GM23338 (cell line): ENCODE measurements around the gene KRT8. TPM values are rescaled to one million over a fixed set of nuclear protein-coding genes. Genes with fewer than 3 reads are reported as not detected.
"Not testable (repeated sequence)": the region's sequence is repeated elsewhere in the genome, so short reads cannot be mapped to it uniquely, and the experiment has no call there.

ENCODE experiments used
- ATAC-seq: fragments of 200-7000 bp; cut with Tn5 transposase; 3 replicates; pipeline ENCODE4 v1.9.1; 2020
- DNase-seq: peaks from one replicate; pipeline ENCODE4 v3.0.0-alpha.2; 2015; ENCODE audit warnings: low spot score
- H2AFZ ChIP-seq: fragments of 200-600 bp; sonication (generic); 2 replicates; pipeline ENCODE4 v1.8.0; 2016; ENCODE audit warnings: antibody characterized with exemption, mild to moderate bottlenecking, moderate library complexity
- H3F3A ChIP-seq: fragments of 200-600 bp; sonication (generic); replicated peaks from 2 replicates; pipeline ENCODE4 v1.8.0; 2017; ENCODE audit warnings: antibody characterized with exemption, mixed run types, low read depth
- H3K27ac ChIP-seq: fragments of 200-600 bp; sonication (generic); 2 replicates; pipeline ENCODE4 v1.6.1; 2016; ENCODE audit warnings: low read depth
- H3K27me3 ChIP-seq: fragments of 200-600 bp; sonication (generic); 2 replicates; pipeline ENCODE4 v1.8.0; 2016; ENCODE audit warnings: mild to moderate bottlenecking, mixed run types, moderate library complexity; ENCODE audit not compliant: insufficient read depth
- H3K36me3 ChIP-seq: fragments of 200-600 bp; sonication (generic); 2 replicates; pipeline ENCODE4 v1.8.0; 2016; ENCODE audit warnings: mild to moderate bottlenecking; ENCODE audit not compliant: insufficient read depth
- H3K4me1 ChIP-seq: fragments of 200-600 bp; sonication (generic); 2 replicates; pipeline ENCODE4 v1.8.0; 2016; ENCODE audit warnings: mild to moderate bottlenecking, moderate library complexity; ENCODE audit not compliant: insufficient read depth
- H3K4me2 ChIP-seq: fragments of 200-600 bp; sonication (generic); 2 replicates; pipeline ENCODE4 v1.7.1; 2017; ENCODE audit warnings: mixed run types
- H3K4me3 ChIP-seq: fragments of 200-600 bp; sonication (generic); 2 replicates; pipeline ENCODE4 v1.6.1; 2016; ENCODE audit warnings: mixed run types
- H3K79me2 ChIP-seq: fragments of 200-600 bp; sonication (generic); replicated peaks from 2 replicates; pipeline ENCODE4 v1.8.0; 2017; ENCODE audit warnings: mild to moderate bottlenecking; ENCODE audit not compliant: insufficient read depth
- H3K9me2 ChIP-seq: fragments of 200-600 bp; sonication (generic); 2 replicates; pipeline ENCODE4 v1.8.0; 2017; ENCODE audit not compliant: insufficient read depth
- H4K20me1 ChIP-seq: fragments of 200-600 bp; sonication (generic); replicated peaks from 2 replicates; pipeline ENCODE4 v1.8.0; 2017; ENCODE audit warnings: mild to moderate bottlenecking; ENCODE audit not compliant: insufficient read depth
- H3K27ac Mint-ChIP-seq: 2 replicates; pipeline ENCODE4 v1.8.0; 2020; ENCODE audit warnings: inconsistent platforms, mild to moderate bottlenecking, moderate library complexity, mixed read lengths
- H3K27me3 Mint-ChIP-seq: 3 replicates; pipeline ENCODE4 v1.8.0; 2022; ENCODE audit warnings: low read depth, mild to moderate bottlenecking, moderate library complexity, mixed read lengths, inconsistent platforms; ENCODE audit not compliant: insufficient read depth, poor library complexity
- H3K36me3 Mint-ChIP-seq: 3 replicates; pipeline ENCODE4 v1.8.0; 2021; ENCODE audit warnings: low read depth, mild to moderate bottlenecking, inconsistent platforms, moderate library complexity, mixed read lengths
- H3K4me1 Mint-ChIP-seq: 3 replicates; pipeline ENCODE4 v1.8.0; 2020; ENCODE audit warnings: mild to moderate bottlenecking, inconsistent platforms, mixed read lengths
- H3K4me3 Mint-ChIP-seq: 3 replicates; pipeline ENCODE4 v1.8.0; 2021; ENCODE audit warnings: moderate library complexity, mild to moderate bottlenecking, inconsistent platforms, mixed read lengths
- H3K9me3 Mint-ChIP-seq: 3 replicates; pipeline ENCODE4 v1.8.0; 2020; ENCODE audit warnings: moderate library complexity, mild to moderate bottlenecking, inconsistent platforms, mixed read lengths
- CREB1 ChIP-seq: fragments of 250-450 bp; sonication (Bioruptor Pico); IDR thresholded peaks from 2 replicates; pipeline ENCODE4 v1.5.0; 2020; ENCODE audit warnings: low read depth, mild to moderate bottlenecking, moderate library complexity
- CTCF ChIP-seq, 2 experiments: fragments of 200-600 bp in 1 of 2; sonication (generic) in 1 of 2; conservative IDR thresholded peaks; 2 replicates each; pipeline versions ENCODE4 v1.5.1 to v1.6.1; 2016 to 2017; ENCODE audit warnings: antibody characterized with exemption in 2 of 2, low read depth in 2 of 2, mild to moderate bottlenecking in 2 of 2, moderate library complexity in 1 of 2
- EZH2phosphoT487 ChIP-seq: fragments of 200-600 bp; sonication (generic); IDR thresholded peaks from one replicate; pipeline ENCODE4 v1.8.1; 2018; ENCODE audit warnings: antibody characterized with exemption; ENCODE audit not compliant: unreplicated experiment
- JUNB ChIP-seq: IDR thresholded peaks from one replicate; pipeline ENCODE4 v1.6.1; 2016; ENCODE audit warnings: antibody characterized with exemption; ENCODE audit not compliant: unreplicated experiment
- NANOG ChIP-seq: IDR thresholded peaks from 2 replicates; pipeline ENCODE4 v1.6.1; 2016; ENCODE audit warnings: antibody characterized with exemption, borderline replicate concordance
- POLR2AphosphoS5 ChIP-seq: IDR thresholded peaks from 2 replicates; pipeline ENCODE4 v1.6.1; 2016; ENCODE audit warnings: antibody characterized with exemption, low read depth
- REST ChIP-seq: IDR thresholded peaks from one replicate; pipeline ENCODE4 v1.6.1; 2018; ENCODE audit warnings: antibody characterized with exemption; ENCODE audit not compliant: unreplicated experiment
- STAT1 ChIP-seq: IDR thresholded peaks from one replicate; pipeline ENCODE4 v1.6.1; 2016; ENCODE audit warnings: antibody characterized with exemption; ENCODE audit not compliant: unreplicated experiment
- ZNF114 ChIP-seq: fragments of 250-450 bp; sonication (Bioruptor Pico); IDR thresholded peaks from 2 replicates; pipeline ENCODE4 v1.5.0; 2020; ENCODE audit warnings: mild to moderate bottlenecking, moderate library complexity
- ZNF331 ChIP-seq: fragments of 250-450 bp; sonication (Bioruptor Pico); IDR thresholded peaks from 2 replicates; pipeline ENCODE4 v1.5.0; 2020; ENCODE audit warnings: low read depth, mild to moderate bottlenecking, moderate library complexity
- polyA plus RNA-seq: library from polyadenylated mRNA; unstranded; fragments of >200 nt; fragmentation: Nextera tagmentation; extraction: Ambion mirVana; gene quantifications from 2 replicates; pipeline ENCODE4 v1.2.1, GENCODE V29; 2016
- total RNA-seq: library from RNA; depleted of rRNA; stranded (reverse); fragments of >200 nt; shearing (Covaris generic); gene quantifications from 2 replicates; pipeline ENCODE4 v1.2.3, GENCODE V29; 2014
- TF ChIP-seq, protein P1 (sequence below): IDR thresholded peaks from 2 replicates; pipeline ENCODE4 v1.6.1; 2016; ENCODE audit warnings: antibody characterized with exemption

KRT8 gene
- total and polyA plus RNA-seq, 2 experiments from 2014 or later: 250 to 322 TPM

DNA sequence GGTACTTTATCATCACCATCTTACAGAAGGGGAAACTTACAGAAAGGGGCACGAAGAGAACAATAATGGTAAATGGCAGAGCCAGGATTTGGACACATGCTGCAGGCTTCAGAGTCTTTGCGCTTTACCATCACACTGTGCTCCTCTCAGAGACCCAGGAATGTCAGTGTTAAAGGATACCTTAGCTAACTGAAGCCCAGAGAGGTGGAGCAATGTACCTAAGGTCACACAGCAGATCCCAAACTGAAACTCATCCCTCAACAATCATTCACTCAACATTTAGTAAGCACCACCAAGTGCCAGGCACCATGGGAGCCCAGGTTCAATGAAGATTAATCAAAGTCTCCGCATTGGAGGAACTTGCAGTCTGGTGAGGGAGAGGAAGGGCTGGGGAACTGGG, 48.1 kb downstream of the KRT8 start:
- H3K9me3 Mint-ChIP-seq: no peaks in the 10 kb centered on the region
- no peaks in the 10 kb centered on the region for H3K36me3 Mint-ChIP-seq
- Histone ChIP-seq H3K4me1 (no peaks in the 10 kb centered on the region), H3K36me3 (no peaks in the 10 kb centered on the region), H4K20me1 (no peaks in the 10 kb centered on the region), H3K27me3 (no peaks in the 10 kb centered on the region), H3K27ac (no peak overlapping the region), H3K4me2 (no peak overlapping the region), H3K4me3 (no peak overlapping the region), H3K9me2 (no peaks in the 10 kb centered on the region), H2AFZ (no peak overlapping the region), H3F3A (no peaks in the 10 kb centered on the region), H3K79me2 (no peaks in the 10 kb centered on the region)
- ATAC-seq (no peak), DNase-seq (no peak)
- H3K4me1 Mint-ChIP-seq: no peaks in the 10 kb centered on the region
- H3K4me3 Mint-ChIP-seq: no peak overlapping the region
- TF ChIP-seq, protein P1, sequence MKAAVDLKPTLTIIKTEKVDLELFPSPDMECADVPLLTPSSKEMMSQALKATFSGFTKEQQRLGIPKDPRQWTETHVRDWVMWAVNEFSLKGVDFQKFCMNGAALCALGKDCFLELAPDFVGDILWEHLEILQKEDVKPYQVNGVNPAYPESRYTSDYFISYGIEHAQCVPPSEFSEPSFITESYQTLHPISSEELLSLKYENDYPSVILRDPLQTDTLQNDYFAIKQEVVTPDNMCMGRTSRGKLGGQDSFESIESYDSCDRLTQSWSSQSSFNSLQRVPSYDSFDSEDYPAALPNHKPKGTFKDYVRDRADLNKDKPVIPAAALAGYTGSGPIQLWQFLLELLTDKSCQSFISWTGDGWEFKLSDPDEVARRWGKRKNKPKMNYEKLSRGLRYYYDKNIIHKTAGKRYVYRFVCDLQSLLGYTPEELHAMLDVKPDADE: no peak
- TF ChIP-seq EZH2phosphoT487 (no peak), ZNF114 (no peak)
- H3K27me3 Mint-ChIP-seq: peaks cover 5% of the 10 kb centered on the region
- no peak overlapping the region for H3K27ac Mint-ChIP-seq

- DNase-seq, H3K36me3 ChIP-seq: not testable (repeated sequence)
These were observed 48.8 kb downstream of the KRT8 start for GRCh38 chr12:52856077-52856476.

GRCh38 chr12:52851787-52852186, 53.1 kb downstream of the KRT8 start:
- H4K20me1 ChIP-seq: no peaks in the 10 kb centered on the region; the same call in 1 of the 2 replicates
- Mint-ChIP-seq H3K9me3 (no peaks in the 10 kb centered on the region), H3K36me3 (no peaks in the 10 kb centered on the region), H3K4me1 (no peaks in the 10 kb centered on the region), H3K27ac (no peak overlapping the region), H3K4me3 (no peak overlapping the region), H3K27me3 (peaks cover 3% of the 10 kb centered on the region)
- no peaks in the 10 kb centered on the region for H3K79me2 ChIP-seq
- no peak overlapping the region for H3K27ac ChIP-seq
- no peaks in the 10 kb centered on the region for H3F3A ChIP-seq
- H3K9me2 ChIP-seq: peaks cover 2% of the 10 kb centered on the region; the same call in 1 of the 2 replicates
- H2AFZ ChIP-seq: no peak overlapping the region
- no peak for DNase-seq
- H3K4me2 ChIP-seq: no peak overlapping the region
- ATAC-seq: no peak
- no peaks in the 10 kb centered on the region for H3K27me3 ChIP-seq
- no peak overlapping the region for H3K4me3 ChIP-seq
- no peaks in the 10 kb centered on the region for H3K36me3 ChIP-seq
- H3K4me1 ChIP-seq: no peaks in the 10 kb centered on the region
- TF ChIP-seq STAT1 (no peak), CREB1 (CRISPR knock-in tag) (no peak), NANOG (no peak), CTCF (conservative IDR thresholded peaks at IDR 0.05; ENCODE audit: low read depth in 2 of 2) (no peak), ZNF114 (no peak), POLR2AphosphoS5 (no peak), REST (no peak), ZNF331 (CRISPR knock-in tag) (no peak), EZH2phosphoT487 (no peak), JUNB (no peak)
- TF ChIP-seq, protein P1: no peak

More at GRCh38 chr12:52856077-52856476, 48.8 kb downstream of the KRT8 start:
- H3F3A ChIP-seq, H3K27me3 Mint-ChIP-seq, H3K9me3 Mint-ChIP-seq, H3K4me1 Mint-ChIP-seq, H3K27ac Mint-ChIP-seq, H2AFZ ChIP-seq, H3K27me3 ChIP-seq, H3K4me3 Mint-ChIP-seq, H3K36me3 Mint-ChIP-seq, H3K27ac ChIP-seq, H3K79me2 ChIP-seq, H3K4me1 ChIP-seq, H4K20me1 ChIP-seq, H3K4me2 ChIP-seq, H3K9me2 ChIP-seq, H3K4me3 ChIP-seq, ATAC-seq: not testable (repeated sequence)
